ENCODE measurements around the gene PRPSAP1.
"Not testable (repeated sequence)": the region's sequence is repeated elsewhere in the genome, so short reads cannot be mapped to it uniquely, and the experiment has no call there.

The PRPSAP1 gene

GRCh38 chr17:76277300-76278267 is 76.1 kb downstream of the PRPSAP1 start:
- no peak for FAIRE-seq

GRCh38 chr17:76276461-76277299 is 77.0 kb downstream of the PRPSAP1 start:
- no peak for FAIRE-seq

- FAIRE-seq = no peak
Observed at GRCh38 chr17:76276069-76276431, 77.7 kb downstream of the PRPSAP1 start.

- FAIRE-seq = no peak
Observed at GRCh38 chr17:76275382-76276068, 78.2 kb downstream of the PRPSAP1 start.

- FAIRE-seq = no peak
Observed at GRCh38 chr17:76274112-76274956, 79.4 kb downstream of the PRPSAP1 start.

GRCh38 chr17:76273445-76274111 is 80.1 kb downstream of the PRPSAP1 start:
- FAIRE-seq = no peak

- FAIRE-seq = no peak
Observed at GRCh38 chr17:76272541-76273444, 80.9 kb downstream of the PRPSAP1 start.

- FAIRE-seq = no peak
Observed at GRCh38 chr17:76271669-76272540, 81.8 kb downstream of the PRPSAP1 start.

- FAIRE-seq = no peak
Observed at GRCh38 chr17:76270770-76271668, 82.7 kb downstream of the PRPSAP1 start.

GRCh38 chr17:76270127-76270592 is 83.6 kb downstream of the PRPSAP1 start:
- no peak for FAIRE-seq

GRCh38 chr17:76268991-76269981 is 84.4 kb downstream of the PRPSAP1 start:
- no peak for FAIRE-seq

GRCh38 chr17:76268015-76268749 is 85.5 kb downstream of the PRPSAP1 start:
- no peak for FAIRE-seq

- not testable (repeated sequence) for FAIRE-seq
Observed at GRCh38 chr17:76267581-76268001, 86.1 kb downstream of the PRPSAP1 start.

- FAIRE-seq = no peak
Observed at GRCh38 chr17:76267051-76267576, 86.6 kb downstream of the PRPSAP1 start.

GRCh38 chr17:76266244-76266938 is 87.3 kb downstream of the PRPSAP1 start:
- no peak for FAIRE-seq
